GM20431 (cell line): ENCODE data around the gene CSNK2A2.

ENCODE experiments used
- in situ Hi-C: fragments of 300-500 bp; cut with MseI, MboI; formaldehyde crosslinking; loops from one replicate; pipeline ENCODE4 v1.15.0; 2020; ENCODE audit warnings: low sequenced_read_pairs; ENCODE audit not compliant: unreplicated experiment

CSNK2A2 gene

DNA sequence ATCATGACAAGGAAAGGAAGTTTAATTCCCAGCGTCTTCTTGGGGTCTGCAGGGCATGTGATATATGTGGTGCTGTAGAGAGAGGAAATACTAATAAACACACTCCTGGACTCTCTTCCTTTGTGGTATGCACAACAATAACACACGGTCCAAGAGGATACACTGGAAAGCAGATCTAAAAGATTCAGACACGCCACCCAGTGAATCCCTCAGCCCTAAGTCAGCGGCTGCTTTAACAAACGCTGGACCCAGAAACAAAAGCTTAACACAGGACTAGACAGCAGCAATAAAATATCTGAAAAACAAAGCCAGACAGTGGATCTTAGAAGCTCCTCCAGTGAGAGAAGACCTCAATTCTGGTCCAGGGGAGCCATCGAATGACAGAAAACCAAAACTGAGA, 81.8 kb downstream of the CSNK2A2 start:
- in situ Hi-C loops = no loop called here

DNA sequence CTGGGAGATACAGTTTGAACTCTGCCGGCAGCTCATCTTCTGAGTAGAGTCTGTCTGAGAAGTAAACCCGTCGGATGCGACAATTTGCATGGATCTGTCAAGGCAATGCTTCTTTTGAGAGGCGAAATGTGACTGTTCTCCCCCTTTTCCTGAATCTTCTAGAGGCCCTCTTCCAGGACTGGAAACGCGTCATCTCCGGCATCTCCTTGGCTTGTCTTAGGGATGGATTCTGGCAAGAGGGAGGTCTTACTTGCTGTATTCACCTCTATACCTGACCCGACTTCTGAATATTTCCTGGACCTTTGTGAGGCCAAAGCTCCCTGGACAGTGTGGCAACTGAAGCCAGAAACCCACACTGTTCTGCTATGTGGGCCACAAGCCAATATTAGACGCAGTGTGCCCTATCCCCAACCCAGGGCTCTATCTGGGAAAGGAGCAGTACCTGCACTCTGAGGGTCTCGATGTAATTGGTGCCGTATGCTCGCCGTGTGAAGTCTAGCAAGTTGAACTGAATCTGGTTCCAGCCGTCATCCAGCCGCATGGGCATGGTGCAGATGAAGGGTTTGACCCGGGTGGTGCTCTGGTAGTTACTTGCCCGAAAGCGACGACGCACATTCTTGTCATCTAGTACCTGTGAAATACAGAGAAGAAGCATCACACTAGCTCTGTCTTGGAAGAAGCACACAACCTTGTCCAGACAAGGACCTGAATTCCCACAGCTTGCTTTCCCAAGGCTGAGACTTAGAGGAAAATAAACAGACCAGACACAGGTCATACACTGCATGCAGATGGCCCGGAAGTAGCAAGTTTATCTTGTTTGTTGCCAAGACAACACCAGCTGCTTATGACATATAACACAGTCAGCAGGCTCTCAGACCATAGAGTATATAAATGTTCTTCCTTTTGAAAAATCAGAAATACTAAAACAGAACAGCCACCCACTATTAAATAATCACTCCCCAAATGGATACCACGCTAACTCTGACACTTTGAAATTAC, 82.8 kb downstream of the CSNK2A2 start:
- in situ Hi-C loops = no loop called here

DNA sequence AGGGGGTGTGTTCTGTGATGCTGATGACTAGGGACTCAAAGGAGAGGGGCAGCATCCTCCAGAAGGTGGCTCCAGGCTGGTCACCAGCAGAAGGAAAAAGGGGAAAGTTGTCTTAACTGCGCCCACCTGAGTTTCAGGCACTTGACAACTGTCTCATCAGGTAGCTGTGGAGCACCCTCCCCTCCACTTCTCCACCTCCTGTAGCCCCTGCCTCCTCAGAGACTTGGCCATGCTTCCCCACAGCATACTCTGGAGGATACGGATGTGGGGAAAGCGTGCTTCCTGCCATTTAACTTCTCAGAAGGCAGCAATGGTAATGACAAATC, 86.6 kb downstream of the CSNK2A2 start:
- in situ Hi-C loops = no loop called here

DNA sequence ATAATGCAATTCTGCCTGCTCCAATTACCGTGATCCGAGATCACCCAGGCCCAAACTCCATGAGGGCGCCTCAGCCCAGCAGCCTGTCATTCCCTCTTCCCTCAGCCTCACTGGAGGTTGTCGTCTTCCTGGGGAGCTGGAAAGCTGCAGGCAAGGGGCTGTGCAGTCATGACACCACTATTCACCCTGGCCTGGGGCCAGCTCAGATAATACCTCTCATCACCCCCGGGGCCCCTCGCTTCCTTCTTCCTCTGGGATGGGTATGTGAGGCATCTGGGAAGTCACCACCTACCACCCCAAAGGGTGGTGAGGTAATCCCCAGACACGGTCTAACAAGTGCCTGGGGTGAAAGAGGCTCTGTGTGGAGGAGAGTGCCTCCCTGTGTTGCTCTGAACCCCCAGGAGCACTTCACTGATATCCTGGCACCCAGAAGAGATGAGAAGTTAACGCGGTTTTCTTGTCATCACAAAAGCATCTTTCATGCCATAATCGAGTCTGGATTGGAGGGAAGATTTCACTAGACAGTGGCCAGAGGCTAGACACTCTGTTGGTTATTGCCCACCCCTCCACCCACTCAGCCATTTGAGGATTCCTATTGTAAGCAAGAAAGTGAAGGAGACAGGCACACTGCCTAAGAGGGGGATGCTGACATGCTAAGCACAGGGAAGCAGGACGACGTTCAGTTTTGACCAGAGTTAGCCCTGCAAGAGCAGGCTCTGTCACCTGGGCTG, 87.2 kb downstream of the CSNK2A2 start:
- in situ Hi-C loops = no loop called here

DNA sequence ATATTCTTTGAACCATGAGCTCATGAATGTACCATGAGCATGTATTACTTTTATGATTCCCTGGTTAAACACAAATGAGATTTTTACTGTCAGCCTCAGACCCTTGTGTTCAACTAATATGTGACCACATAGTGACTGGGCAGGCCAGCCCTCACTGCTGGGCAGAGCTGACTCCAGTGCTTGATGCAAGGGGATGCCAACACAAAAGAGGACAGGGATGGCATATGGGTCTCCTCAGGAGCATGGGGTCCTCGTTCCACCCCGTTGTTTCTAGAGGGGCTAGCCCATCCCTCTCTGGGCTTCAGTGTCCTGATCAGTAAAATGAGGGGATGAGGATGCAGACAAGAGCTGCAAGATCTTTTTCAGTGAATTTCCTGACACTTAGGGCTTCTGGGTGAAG, 88.0 kb downstream of the CSNK2A2 start:
- in situ Hi-C loops = no loop called here

DNA sequence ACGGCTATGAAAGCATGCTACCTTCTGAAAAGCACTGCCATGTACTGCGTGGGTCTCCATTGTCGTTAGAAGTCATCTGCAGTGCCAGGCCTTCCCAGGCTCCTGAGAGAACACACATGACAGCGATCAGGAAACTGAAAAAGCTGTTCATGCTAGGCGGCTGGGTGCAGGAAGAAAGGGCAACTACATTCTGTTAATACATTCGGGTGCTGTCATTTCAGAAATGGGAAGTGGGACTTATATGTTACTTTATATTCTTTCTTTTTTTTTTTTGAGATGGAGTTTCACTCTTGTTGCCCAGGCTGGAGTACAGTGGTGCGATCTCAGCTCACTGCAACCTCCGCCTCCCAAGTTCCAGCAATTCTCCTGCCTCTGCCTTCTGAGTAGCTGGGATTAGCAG, 88.6 kb downstream of the CSNK2A2 start:
- in situ Hi-C loops = no loop called here
